22Rv1 (cell line): ENCODE results near the gene WDR49.

Experiments
- CTCF ChIP-seq: fragments of 450-650 bp; IDR thresholded peaks from 2 replicates; pipeline ENCODE4 v1.5.1; 2017; ENCODE audit warnings: mild to moderate bottlenecking
- ZFX ChIP-seq: fragments of 450-650 bp; IDR thresholded peaks from 2 replicates; pipeline ENCODE4 v1.6.1; 2017; ENCODE audit warnings: antibody characterized with exemption, borderline replicate concordance

- TF ChIP-seq CTCF, result no peak
- TF ChIP-seq ZFX, result no peak
These were observed 51.7 kb downstream of the WDR49 start for GRCh38 chr3:167602041-167602440.
